GM13976 (cell line): ENCODE measurements around the gene SREBF2.
"Not testable (repeated sequence)": the region's sequence is repeated elsewhere in the genome, so short reads cannot be mapped to it uniquely, and the experiment has no call there.

Experiments
- DNase-seq: peaks from one replicate; pipeline ENCODE4 v3.0.0; 2012; ENCODE audit warnings: low spot score
- in situ Hi-C: fragments of 300-500 bp; cut with MboI; formaldehyde crosslinking; loops from one replicate; pipeline ENCODE4 v1.12.0; 2022; ENCODE audit warnings: low sequenced_read_pairs, mixed read lengths, inconsistent platforms; ENCODE audit not compliant: unreplicated experiment
- TF ChIP-seq, protein P1 (sequence below): IDR thresholded peaks from 2 replicates; pipeline ENCODE4 v1.5.1; 2012; ENCODE audit warnings: borderline replicate concordance, mild to moderate bottlenecking; ENCODE audit not compliant: insufficient read depth; ENCODE audit errors: extremely low read depth, missing control alignments, control extremely low read depth

The SREBF2 gene

DNA sequence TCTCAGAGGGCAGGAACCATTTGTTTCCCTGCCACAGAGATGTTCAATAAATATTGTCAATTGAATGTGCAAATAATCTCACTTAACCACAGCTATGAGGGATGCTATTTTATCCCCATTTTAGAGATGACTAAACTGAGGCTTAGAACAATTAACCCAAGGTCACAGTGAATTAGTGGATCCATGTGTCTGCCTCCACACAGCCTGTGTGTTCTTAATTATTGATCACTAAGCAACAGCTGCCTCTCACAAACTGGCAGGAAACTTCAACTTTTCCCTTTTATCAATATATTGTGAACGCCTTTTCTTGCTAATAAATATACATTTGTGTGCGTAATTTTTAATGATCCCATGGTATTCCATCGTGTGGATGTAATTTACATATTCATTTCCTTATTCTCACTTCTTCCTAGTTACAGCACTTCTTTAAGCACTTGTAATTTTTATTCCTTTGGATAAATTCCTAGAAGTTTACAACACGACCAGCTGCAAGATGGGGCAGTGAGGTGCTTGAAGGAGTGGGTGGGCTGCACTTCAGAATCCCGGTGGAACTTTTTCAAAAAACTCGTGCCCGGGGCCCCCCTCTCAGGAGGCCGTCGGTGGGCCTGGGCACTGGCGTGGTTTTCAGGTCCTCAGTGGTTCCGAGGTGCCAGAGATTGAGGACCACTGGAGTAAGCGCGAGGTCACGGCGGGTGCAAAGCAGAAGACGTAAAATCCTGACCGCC is 915 bp upstream of the SREBF2 start:
- in situ Hi-C loops, result no loop called here
- TF ChIP-seq, protein P1, sequence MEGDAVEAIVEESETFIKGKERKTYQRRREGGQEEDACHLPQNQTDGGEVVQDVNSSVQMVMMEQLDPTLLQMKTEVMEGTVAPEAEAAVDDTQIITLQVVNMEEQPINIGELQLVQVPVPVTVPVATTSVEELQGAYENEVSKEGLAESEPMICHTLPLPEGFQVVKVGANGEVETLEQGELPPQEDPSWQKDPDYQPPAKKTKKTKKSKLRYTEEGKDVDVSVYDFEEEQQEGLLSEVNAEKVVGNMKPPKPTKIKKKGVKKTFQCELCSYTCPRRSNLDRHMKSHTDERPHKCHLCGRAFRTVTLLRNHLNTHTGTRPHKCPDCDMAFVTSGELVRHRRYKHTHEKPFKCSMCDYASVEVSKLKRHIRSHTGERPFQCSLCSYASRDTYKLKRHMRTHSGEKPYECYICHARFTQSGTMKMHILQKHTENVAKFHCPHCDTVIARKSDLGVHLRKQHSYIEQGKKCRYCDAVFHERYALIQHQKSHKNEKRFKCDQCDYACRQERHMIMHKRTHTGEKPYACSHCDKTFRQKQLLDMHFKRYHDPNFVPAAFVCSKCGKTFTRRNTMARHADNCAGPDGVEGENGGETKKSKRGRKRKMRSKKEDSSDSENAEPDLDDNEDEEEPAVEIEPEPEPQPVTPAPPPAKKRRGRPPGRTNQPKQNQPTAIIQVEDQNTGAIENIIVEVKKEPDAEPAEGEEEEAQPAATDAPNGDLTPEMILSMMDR, result no peak
- DNase-seq, result no peak

DNA sequence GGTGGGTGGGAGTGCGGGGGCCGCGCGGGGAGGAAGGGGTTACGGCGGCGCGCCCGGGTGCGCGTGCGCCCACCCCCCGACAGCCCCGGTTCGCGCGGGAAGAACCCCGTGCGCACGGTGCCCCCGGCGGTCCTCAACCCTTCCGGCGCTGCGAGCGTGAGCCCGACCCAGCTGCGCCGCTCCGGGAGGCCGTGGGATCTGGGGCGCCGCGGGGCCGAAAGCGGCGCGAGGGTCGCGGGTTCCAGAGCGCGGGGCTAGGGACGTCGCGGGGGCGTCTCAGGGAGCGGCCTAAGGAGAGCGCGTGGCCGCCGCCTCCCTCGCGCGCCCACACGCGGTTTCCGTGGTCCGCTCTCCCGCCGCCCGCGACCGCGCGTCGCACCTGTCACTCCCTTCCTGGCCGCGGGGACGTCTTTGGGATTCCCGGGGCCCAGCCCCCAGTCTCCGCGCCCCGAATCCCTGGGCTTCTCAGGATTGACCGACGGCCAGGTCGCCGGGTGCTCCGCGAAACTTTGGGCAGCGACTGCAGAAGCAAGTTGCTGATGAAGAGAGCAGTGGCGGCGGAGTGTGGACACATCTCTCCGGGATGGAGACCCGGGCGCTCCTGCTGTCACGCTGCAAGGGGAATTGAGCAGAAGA is 582 bp downstream of the SREBF2 start:
- DNase-seq, result peak; percentile 62
- in situ Hi-C loops, result no loop called here
- TF ChIP-seq, protein P1, result no peak

DNA sequence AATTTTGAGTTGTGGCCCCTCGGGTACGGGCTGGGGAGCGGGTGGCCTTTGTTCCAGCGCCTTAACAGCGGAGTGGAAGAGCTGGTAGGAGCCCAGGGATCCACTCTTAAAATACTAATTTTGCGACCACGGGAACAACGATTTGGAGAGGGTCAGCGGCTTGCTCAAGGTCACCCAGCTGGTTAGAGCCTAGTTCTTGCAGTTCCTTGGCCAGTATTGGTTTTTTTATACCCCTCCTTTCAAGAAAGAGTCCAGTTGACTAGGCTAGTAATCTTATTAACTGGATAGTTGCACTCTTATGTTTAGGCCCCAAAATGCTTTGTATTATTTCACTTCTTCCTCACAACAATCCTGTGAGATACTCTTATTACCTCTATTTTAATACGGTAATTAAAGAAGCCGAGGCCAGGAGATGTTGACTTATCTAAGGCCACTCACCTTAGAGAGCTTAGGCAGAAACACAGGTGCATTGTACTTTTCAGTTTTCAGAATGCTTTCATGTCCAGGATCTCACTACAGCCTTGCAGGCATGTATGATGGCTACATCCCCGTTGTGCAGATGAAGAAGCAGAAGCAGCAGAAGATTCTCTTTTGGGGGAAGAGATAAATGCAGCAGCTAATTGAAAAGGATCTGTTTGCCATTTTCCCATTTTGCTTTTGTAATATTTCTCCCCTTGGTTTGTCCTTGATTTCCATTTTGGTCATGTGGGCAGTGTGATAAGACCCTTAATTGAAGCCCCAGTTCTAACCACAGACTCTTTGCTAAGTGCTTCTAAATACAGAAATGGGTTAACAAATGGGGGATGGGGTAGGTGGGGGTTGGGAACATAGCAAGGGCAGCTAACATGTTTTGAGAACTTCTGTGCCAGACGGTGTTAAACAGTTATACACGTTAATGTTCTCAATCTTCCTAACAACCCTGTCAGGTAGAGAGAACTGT is 1.4 kb downstream of the SREBF2 start:
- DNase-seq, result no peak
- in situ Hi-C loops, result no loop called here
- TF ChIP-seq, protein P1, result no peak

DNA sequence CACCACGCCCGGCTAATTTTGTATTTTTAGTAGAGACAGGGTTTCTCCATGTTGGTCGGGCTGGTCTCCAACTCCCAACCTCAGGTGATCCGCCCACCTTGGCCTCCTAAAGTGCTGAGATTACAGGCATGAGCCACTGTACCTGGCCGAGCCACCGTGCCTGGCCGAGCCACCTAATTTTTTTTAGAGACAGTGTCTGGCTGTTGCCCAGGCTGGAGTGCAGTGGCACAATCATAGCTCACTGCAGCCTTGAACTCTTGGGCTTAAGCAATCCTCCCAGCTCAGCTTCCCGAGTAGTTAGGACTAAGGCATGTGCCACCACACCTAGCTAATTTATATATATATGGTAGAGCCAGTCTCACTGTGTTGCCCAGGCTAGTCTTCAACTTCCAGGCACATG is 2.6 kb downstream of the SREBF2 start:
- DNase-seq, in situ Hi-C loops: not testable (repeated sequence)

DNA sequence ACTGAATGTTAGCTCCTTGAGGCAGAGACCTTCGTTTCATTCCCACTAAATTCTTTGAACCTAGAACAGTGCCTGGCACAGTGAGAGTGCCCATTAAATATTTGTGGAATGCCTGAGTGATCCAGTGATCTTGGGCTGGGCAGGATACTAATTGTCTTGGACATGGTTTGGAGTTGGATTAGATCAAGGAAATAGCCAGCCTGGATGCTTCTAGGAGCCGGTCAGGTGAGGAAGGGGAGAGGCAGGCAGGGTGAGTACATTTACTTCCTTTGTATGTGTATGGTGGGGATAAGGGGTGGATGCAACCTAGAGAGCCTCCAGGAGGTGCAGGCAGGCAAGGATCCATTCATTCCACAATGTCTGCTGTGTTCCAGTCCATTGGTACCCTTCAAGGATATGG is 3.6 kb downstream of the SREBF2 start:
- in situ Hi-C loops, result no loop called here
- TF ChIP-seq, protein P1, result no peak
- DNase-seq, result no peak

DNA sequence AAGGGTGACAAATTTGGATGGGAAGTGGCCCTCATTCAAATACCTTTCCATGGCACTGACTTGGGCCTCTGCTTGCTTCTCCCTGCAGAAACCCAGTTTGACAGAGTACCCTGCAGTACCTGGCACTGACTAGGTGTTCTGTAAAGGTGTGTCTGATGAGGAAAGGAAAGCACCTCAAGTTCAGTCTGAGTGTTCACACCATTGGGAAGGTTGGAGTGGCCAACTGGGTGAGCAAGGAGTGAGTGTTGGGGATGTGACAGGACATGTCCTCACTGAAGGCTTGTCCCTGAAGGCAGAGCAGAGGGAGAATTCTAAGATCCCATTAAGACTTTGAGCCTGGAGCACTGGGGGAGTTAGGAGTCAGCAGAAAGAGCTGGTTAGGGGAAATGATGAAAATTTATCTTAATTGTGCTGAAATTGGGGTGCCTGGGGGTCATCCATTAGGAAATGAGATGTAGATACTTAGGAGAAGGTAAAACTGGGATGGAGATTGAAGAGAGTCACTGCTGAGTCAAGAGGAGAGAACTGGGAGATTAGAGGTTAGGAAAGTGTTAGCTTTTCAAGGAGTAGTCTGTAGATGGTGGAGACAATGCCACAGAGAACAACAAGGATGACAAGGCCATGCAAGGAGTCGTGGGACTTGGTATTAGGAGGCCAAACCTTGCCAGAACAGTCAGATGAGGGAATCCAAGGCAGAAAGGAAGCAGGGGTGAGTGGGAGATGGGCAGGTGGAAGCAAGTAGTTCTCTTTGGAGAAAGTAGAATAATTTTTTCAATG is 6.1 kb downstream of the SREBF2 start:
- DNase-seq, result no peak
- TF ChIP-seq, protein P1, result no peak
- in situ Hi-C loops, result no loop called here
